ENCODE results near the gene SASH1.

The SASH1 gene

DNA sequence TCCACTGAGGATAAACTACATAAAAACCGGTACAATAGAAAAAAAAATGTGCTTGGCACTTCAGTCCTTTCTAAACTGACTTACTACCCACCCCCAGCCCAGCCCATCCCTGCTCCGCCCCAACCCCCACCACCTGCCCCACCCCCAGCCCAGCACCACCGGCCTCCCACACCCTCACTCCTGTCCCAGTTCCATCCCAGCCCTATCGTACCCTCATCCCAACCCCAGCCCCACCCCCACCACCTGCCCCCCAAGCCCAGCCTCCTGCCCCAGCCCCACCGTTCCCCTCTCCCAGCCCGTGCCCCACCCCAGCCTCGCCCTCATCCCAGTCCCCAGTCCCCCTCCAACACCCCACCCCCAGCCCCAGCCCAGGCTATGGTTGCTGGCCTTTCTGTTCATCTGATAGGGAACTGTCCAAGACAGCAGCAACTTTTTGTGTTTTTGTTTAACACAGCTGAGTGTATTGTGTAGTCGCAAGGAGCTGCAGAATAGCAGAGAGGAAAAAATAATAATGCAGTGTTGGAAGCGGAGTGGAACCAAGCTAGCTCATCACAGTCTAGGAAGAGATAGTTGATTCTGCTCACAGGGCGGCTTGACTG, 61.9 kb downstream of the SASH1 start:
- no peak for DNase-seq (ENCODE audit: low read depth in 2 of 2)

DNA sequence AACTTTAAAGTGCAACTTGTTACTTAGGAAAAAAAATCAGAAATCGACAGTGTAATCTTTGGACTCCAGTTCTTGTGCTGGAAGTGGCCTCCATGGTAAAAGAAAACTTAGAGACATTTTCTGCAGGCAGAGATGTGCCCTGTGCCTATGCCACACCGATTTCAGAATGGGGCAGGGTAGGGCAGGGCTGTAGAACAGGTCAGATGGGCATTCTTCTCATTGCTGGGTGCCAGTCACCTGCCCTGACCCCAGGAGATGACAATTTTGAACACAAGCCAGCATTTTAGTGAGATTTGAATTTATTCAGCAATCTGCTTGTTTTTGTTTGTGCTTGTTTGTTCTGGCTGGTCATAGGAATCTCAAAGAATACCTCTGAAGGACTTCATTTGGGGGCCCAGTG, 63.3 kb downstream of the SASH1 start:
- no peak for DNase-seq (ENCODE audit: low read depth in 2 of 2)

DNA sequence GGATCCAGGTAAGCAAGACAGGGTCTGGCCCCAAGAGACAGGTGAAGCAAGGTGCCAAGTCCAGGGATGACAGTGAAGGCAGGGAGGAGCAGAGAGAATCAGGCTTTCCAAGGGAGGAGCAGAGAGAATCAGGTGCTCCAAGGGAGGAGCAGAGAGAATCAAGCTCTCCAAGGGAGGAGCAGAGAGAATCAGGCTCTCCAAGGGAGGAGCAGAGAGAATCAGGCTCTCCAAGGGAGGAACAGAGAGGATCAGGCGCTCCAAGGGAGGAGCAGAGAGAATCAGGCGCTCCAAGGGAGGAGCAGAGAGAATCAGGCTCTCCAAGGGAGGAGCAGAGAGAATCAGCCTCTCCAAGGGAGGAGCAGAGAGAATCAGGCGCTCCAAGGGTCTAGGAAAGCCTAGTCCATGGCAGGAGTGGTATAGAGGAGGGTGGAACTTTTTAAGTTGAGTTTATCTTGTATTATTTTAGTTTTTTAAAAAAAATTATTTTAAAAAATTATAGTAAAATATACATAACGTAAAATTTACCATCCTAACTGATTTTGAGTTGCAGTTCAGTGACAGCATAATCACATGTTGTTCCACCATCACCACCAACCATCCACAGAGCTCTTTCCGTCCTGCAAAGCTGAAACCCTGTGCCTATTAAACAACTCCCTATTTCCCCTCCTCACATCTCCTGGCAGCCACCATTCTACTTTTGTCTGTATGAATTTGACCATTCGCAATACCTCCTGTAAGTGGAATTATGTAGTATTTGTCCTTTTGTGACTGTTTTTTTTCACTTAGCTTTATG, 64.1 kb downstream of the SASH1 start:
- DNase-seq (ENCODE audit: low read depth in 2 of 2): no peak

DNA sequence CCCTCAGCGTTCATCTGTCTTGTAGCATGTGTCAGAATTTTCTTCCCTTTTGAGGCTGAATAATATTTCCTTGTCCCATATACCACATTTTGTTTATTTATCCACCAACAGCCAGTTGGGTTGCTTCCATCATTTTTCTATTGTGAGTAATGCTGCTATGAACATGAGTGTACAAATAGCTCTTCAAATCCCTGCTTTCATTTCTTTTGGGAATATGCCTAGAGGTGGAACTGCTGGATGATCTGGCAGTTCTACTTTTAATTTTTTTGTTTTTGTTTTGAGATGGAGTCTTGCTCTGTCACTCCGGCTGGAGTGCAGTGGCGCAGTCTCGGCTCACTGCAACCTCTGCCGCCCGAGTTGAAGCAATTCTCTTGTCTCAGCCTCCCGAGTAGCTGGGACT, 64.7 kb downstream of the SASH1 start:
- no peak for DNase-seq (ENCODE audit: low read depth in 2 of 2)

DNA sequence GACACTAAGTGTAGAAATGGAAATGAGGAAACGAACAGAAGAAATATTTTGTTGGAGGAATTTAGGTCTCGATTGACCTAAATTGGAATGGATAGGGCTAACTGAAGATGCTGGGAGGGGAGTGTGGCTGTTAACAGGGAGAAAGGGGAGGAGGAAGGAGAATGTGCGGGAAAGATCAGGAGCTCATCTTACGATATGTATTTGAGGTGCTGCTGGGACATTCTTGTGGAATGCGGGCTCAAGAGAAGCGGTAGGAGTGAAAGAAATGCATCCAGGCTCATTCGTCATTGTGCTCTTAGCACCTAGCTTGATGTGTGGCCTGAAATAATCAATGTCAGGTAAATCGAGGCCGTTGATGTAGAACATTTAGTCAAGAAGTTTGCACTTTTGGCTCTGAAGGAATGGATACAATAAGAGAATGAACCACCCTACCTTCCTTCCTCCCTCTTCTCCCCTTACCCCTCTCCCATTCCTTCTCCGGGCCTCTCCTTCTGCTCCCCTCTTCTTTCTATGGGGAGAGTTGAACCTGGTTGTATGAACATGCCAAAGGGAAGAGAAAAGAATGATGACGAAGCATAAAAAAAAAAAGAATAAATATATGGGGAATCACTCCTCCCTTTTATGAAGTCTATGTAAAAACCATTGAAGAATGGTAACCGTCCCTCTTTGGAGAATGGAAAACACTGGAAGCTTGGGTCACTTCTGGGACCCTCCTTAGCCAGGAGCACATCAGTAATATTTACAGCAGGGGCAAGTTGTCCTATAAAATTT, 70.9 kb downstream of the SASH1 start:
- no peak for DNase-seq (ENCODE audit: low read depth in 2 of 2)

- DNase-seq (ENCODE audit: low read depth in 2 of 2): no peak
These were observed 71.5 kb downstream of the SASH1 start for GRCh38 chr6:148414092-148414489.

DNA sequence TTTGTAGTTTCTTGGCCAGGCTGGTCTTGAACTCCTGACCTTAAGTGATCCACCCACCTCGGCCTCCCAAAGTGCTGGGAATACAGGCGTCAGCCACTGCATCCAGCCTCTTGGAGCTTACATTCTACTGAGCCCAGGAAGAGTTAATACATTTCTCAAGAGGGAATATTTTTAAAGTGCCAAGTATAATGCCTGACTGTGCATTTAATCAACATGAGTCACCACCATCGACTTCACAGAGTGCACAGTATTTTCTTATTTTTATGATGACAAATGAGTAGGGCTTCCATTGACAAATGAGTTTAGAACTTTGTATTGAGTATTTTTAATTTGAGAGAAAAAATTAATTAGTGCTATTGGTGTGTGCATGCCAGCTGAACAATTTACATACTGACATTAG, 72.2 kb downstream of the SASH1 start:
- no peak for DNase-seq (ENCODE audit: low read depth in 2 of 2)

DNA sequence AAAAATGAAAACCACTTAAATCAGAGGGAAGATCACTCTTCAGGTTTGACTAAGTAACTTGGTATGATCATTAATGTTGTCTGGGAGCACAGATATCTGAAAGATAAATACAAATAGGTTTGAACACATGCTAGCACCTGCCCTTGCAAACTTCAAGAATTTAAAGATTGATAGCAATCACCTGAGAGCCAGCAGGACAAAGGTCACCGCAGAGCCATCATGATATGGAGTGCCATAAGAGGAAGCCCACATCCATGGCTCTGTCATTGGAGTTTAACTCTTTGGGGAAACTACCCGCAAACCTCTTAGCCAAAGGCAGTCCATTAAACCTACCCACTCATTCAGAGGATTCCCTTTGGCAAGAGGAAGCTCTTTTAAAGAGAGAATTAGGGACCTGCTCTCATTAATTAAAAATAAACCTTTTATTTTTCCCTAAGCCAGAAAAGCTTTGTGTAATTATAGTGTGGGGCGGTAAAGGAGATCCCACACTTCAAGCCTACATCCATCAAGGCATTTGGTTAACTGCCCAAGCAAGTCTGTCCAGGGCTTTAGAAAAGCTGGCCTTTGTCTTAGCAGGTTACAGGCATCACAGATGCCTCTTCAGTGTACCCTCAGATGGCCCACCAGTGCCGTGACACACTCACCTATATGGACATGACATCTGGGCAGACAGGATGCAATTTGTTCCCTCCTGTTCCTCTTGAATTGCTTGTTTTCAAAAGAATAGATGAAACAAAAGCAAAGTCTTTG, 73.0 kb downstream of the SASH1 start:
- DNase-seq (ENCODE audit: low read depth in 2 of 2): no peak

DNA sequence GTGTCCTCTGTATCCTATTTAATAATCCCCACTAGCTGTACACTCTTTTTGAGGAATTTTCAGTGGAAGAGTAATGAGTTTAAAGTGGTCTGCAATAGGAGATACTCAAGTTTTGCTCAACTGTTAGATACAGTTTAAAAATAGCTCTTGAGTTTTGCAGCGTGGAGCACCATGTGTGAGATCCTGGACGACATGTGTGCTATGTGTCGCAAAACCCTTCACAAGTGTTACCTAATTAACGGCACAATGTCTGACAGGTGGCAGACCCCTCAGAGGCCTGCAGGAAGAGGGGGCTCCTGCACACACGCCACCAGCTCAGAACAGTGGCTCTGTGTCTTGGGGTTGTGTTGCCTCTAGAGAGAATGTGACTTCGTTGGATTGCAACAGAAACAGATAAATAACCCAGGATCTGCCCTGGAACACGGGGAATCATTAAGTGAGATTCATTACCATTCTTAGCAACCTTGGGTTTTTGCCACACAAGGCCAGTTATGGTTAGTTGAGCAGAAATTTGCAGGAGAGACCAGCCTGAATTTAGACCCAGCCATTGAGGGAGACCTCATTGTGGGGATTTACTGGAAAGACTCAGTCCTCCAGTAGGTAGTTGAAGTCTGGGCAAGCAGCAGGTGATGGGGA, 73.8 kb downstream of the SASH1 start:
- no peak for DNase-seq (ENCODE audit: low read depth in 2 of 2)

DNA sequence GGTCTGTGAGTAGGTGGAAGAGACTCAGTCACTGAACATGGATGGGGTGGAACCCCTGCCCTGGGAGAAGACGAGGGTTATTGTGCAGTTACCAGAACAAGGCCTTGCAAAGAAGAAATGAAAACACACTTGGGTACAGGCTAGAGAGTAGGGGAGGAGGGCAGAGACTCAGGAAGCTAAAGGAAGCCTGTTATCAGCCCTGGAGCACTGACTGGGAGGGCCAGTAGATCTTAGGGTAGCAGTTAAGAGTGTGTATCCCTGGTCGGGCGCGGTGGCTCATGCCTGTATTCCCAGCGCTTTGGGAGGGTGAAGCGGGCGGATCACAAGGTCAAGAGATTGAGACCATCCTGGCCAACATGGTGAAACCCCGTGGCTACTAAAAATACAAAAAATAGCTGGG, 74.4 kb downstream of the SASH1 start:
- no peak for DNase-seq (ENCODE audit: low read depth in 2 of 2)

DNA sequence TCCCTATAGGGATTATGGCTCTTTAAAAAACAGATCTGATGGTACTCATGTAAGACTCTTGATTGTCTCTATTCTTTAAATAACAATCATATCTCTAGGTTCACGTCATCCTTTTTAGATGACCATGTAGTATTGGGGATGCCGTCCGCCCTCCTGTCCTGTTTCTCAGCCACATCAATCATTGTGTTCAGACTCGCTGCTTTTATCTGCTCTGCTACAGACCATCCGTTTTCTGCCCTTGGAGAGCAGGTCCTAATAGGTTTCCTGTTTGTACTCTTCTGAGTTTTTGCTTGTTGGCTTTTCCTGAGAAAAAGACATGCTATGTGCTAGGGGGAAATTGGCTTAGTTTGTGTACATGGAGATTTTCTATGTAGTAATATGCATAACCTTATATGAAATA, 76.8 kb downstream of the SASH1 start:
- no peak for DNase-seq (ENCODE audit: low read depth in 2 of 2)

DNA sequence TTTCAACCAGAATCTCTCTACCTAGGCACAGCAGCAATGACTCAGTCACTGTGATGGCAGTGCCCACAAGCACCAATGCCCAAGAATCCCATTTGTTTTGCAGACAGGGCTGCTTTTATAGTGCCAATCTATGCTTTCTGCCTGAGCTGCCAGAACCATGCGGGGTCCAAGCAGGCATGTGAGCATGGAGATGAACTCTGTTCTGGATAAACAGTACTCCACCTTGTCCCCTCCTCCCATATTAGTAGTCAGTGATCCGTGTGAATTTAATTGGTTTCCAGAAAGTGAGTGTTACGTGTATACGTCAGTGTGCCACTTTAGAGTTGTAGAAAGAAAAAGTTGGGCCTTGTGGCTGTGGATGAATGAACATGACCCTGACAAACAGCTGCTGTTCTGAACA, 79.4 kb downstream of the SASH1 start:
- DNase-seq (ENCODE audit: low read depth in 2 of 2): no peak

GRCh38 chr6:148423133-148423532, 80.5 kb downstream of the SASH1 start:
- no peak for DNase-seq (ENCODE audit: low read depth in 2 of 2)

DNA sequence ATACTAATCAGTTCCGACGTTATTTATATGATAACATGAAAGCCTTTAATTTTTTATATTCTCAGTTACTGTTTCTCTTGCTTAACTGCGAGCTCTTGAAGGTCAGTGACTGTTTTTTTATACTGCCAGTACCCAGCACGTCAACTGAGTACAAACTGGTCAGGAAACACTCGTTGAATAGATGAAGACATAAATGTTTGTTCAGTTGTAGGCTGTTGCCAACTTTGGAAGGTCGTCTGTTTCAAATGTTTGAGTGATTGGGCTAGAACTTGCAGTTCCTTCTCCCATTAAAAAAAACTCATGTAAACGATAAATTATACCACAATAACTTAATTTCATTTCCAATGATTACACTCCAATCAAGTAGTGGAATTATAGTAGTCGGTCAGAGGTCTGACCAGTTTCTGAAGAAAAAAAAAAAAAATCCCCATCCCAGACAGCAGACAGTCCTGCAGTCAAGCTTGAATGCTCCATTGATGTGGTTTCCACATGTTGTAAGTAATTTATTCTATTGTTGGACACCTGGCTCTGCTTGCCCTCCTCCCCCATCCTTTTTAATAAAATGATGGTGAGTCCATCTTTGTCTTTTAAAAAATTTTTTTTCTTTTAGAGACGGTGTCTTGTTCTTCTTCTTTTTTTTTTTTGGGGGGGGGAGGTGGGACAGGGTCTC, 81.1 kb downstream of the SASH1 start:
- DNase-seq (ENCODE audit: low read depth in 2 of 2): no peak

GRCh38 chr6:148425443-148425842, 82.8 kb downstream of the SASH1 start:
- no peak for DNase-seq (ENCODE audit: low read depth in 2 of 2)

- DNase-seq (ENCODE audit: low read depth in 2 of 2): no peak
These were observed 83.8 kb downstream of the SASH1 start for GRCh38 chr6:148426317-148426977.

GRCh38 chr6:148427333-148427732, 84.7 kb downstream of the SASH1 start:
- no peak for DNase-seq (ENCODE audit: low read depth in 2 of 2)

- no peak for DNase-seq (ENCODE audit: low read depth in 2 of 2)
These were observed 86.8 kb downstream of the SASH1 start for GRCh38 chr6:148429423-148429822.

DNA sequence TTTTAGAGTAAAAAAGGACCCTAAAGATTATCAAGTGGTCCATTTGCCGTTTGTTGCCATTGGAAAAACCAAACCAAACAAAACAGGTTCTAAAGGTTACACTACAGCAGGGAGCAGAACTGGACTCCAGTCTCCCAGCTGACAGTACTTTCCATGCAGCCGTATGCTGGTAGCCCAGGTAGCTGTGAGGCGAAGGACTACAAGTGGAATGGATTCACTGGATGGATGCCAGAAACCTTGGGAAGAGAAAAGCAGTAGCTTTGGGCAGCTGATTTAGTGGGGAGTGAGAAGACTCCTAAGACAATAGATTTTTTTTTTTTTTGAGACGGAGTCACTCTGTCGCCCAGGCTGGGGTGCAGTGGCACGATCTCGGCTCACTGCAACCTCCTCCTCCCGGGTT, 88.3 kb downstream of the SASH1 start:
- no peak for DNase-seq (ENCODE audit: low read depth in 2 of 2)

GRCh38 chr6:148431413-148431812, 88.8 kb downstream of the SASH1 start:
- no peak for DNase-seq (ENCODE audit: low read depth in 2 of 2)

DNA sequence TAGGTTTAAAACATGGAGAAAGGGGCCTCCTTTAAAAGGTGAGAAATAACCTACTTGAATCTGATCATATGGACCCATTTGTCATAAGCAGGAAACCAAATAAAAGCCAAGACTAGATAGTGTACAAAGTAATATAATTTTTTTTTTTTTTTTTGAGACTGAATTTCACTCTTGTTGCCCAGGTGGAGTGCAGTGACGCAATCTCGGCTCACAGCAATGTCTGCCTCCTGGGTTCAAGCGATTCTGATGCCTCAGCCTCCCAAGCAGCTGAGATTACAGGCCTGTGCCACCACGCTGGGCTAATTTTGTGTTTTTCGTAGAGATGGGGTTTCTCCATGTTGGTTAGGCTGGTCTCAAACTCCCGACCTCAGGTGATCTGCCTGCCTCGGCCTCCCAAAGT, 89.2 kb downstream of the SASH1 start:
- no peak for DNase-seq (ENCODE audit: low read depth in 2 of 2)

All from stimulated activated CD4-positive, alpha-beta T cell treated with anti-CD3 and anti-CD28 coated beads, Interleukin-15, amount 100 ng/mL, for 48 hours (primary cell).